Trophoblast cell (in vitro differentiated cells and primary cell): Measurements from ENCODE around the gene HNRNPUL1.
A peak's percentile ranks its signal among the peaks of the same experiment; 100 is the strongest.

ENCODE experiments used
- DNase-seq, 2 donors: peaks; one replicate each; pipeline ENCODE4 v3.0.0-alpha.2; 2016
- H2AFZ ChIP-seq: 2 replicates; pipeline ENCODE4 v1.6.1; 2013; ENCODE audit warnings: low read length, moderate library complexity, mild to moderate bottlenecking; ENCODE audit not compliant: insufficient read depth, poor library complexity
- H2AK5ac ChIP-seq: 2 replicates; pipeline ENCODE4 v1.6.1; 2013; ENCODE audit warnings: mild to moderate bottlenecking, low read length
- H2BK120ac ChIP-seq: 2 replicates; pipeline ENCODE4 v1.6.1; 2013; ENCODE audit warnings: low read length, mild to moderate bottlenecking, moderate library complexity; ENCODE audit not compliant: insufficient read depth, poor library complexity
- H2BK12ac ChIP-seq: 2 replicates; pipeline ENCODE4 v1.6.1; 2013; ENCODE audit warnings: mild to moderate bottlenecking, low read length, moderate library complexity
- H2BK5ac ChIP-seq: 2 replicates; pipeline ENCODE4 v1.6.1; 2013; ENCODE audit warnings: low read length, low read depth, moderate library complexity, mild to moderate bottlenecking; ENCODE audit not compliant: poor library complexity
- H3K14ac ChIP-seq: 2 replicates; pipeline ENCODE4 v1.6.1; 2013; ENCODE audit warnings: mild to moderate bottlenecking, low read length
- H3K18ac ChIP-seq: 2 replicates; pipeline ENCODE4 v1.6.1; 2013; ENCODE audit warnings: mild to moderate bottlenecking, low read length
- H3K23ac ChIP-seq: 2 replicates; pipeline ENCODE4 v1.6.1; 2013; ENCODE audit warnings: low read length
- H3K27ac ChIP-seq: 2 replicates; pipeline ENCODE4 v1.5.1; 2013; ENCODE audit warnings: low read depth, mild to moderate bottlenecking, inconsistent platforms, low read length, moderate library complexity
- H3K27me3 ChIP-seq: 2 replicates; pipeline ENCODE4 v1.6.1; 2013; ENCODE audit warnings: inconsistent platforms, mild to moderate bottlenecking, low read length, moderate library complexity; ENCODE audit not compliant: insufficient read depth
- H3K36me3 ChIP-seq, 2 experiments: 1 replicate in 1 of 2; 2 replicates in 1 of 2; pipeline ENCODE4 v1.6.1; 2013; ENCODE audit warnings: low read length in 2 of 2, mild to moderate bottlenecking in 2 of 2, moderate library complexity in 1 of 2; ENCODE audit not compliant: insufficient read depth in 2 of 2, control insufficient read depth in 1 of 2
- H3K4ac ChIP-seq: 2 replicates; pipeline ENCODE4 v1.6.1; 2013; ENCODE audit warnings: low read depth, mild to moderate bottlenecking, low read length, moderate library complexity
- H3K4me1 ChIP-seq, 2 experiments: 1 replicate in 1 of 2; 2 replicates in 1 of 2; pipeline ENCODE4 v1.6.1; 2013; ENCODE audit warnings: low read length in 2 of 2, mild to moderate bottlenecking in 2 of 2, moderate library complexity in 1 of 2; ENCODE audit not compliant: insufficient read depth in 2 of 2, control insufficient read depth in 1 of 2
- H3K4me2 ChIP-seq: 2 replicates; pipeline ENCODE4 v1.6.1; 2013; ENCODE audit warnings: inconsistent platforms, mild to moderate bottlenecking, low read length, moderate library complexity
- H3K4me3 ChIP-seq: 2 replicates; pipeline ENCODE4 v1.5.1; 2013; ENCODE audit warnings: mild to moderate bottlenecking, low read depth, low read length, inconsistent platforms
- H3K79me1 ChIP-seq: one replicate; pipeline ENCODE4 v1.6.1; 2013; ENCODE audit warnings: low read length
- H3K79me2 ChIP-seq: 2 replicates; pipeline ENCODE4 v1.6.1; 2013; ENCODE audit warnings: low read length, mild to moderate bottlenecking; ENCODE audit not compliant: control insufficient read depth, insufficient read depth, poor library complexity
- H3K9ac ChIP-seq: 2 replicates; pipeline ENCODE4 v1.6.1; 2013; ENCODE audit warnings: mild to moderate bottlenecking, low read length
- H3K9me3 ChIP-seq: 2 replicates; pipeline ENCODE4 v1.6.1; 2013; ENCODE audit warnings: low read depth, mild to moderate bottlenecking, control low read depth, inconsistent platforms, low read length; ENCODE audit not compliant: insufficient read depth
- H4K12ac ChIP-seq: 2 replicates; pipeline ENCODE4 v1.6.1; 2013; ENCODE audit warnings: low read depth, mild to moderate bottlenecking, low read length, moderate library complexity
- H4K8ac ChIP-seq: 2 replicates; pipeline ENCODE4 v1.6.1; 2013; ENCODE audit warnings: low read depth, mild to moderate bottlenecking, low read length, moderate library complexity
- H4K91ac ChIP-seq: one replicate; pipeline ENCODE4 v1.6.1; 2013; ENCODE audit warnings: low read depth, mild to moderate bottlenecking, low read length, moderate library complexity
- WGBS: extraction: QIAGEN DNeasy Blood & Tissue Kit; methylation state at CpG from one replicate; pipeline ENCODE4 v1.1.7; 2013; ENCODE audit warnings: missing lambda C conversion rate; ENCODE audit not compliant: insufficient read length, insufficient coverage; ENCODE audit errors: extremely low coverage; 5-methylcytosine and 5-hydroxymethylcytosine counted together

The HNRNPUL1 gene

DNA sequence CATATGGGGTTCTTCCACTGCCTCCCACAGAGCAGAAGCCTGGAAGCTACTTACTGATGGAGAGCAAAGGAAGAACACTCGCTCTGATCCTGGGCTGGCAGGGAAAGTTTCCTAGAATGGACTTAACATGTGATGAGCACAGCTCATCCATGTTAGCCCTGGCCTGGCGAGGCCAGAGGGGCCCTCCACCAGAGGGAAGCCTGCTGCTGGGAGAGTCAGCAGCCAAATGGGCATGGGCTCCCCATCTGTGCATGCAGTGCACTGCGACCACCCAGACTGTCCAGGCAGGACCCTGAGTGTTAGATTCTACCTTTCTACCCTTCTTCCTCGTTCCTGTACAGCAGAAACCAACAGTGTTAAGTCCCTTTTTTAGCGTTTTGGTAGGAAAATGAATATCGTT lies 8.9 kb downstream of the HNRNPUL1 start:
- no peaks in the 10 kb centered on the region for H3K4me1 ChIP-seq
- no peaks in the 10 kb centered on the region for H3K79me1 ChIP-seq
- no peak overlapping the region for H2AK5ac ChIP-seq
- no CpG with 5 or more reads among the region's 6 CpGs for WGBS
- H4K91ac ChIP-seq = no peak overlapping the region
- H3K4me3 ChIP-seq = no peak overlapping the region
- H3K18ac ChIP-seq = no peak overlapping the region
- no peak overlapping the region for H2AFZ ChIP-seq
- H3K23ac ChIP-seq = no peak overlapping the region
- no peak overlapping the region for H3K14ac ChIP-seq
- H2BK12ac ChIP-seq = no peak overlapping the region
- no peak overlapping the region for H2BK120ac ChIP-seq
- no peak overlapping the region for H4K12ac ChIP-seq
- DNase-seq = no peak
- H3K27me3 ChIP-seq = no peaks in the 10 kb centered on the region
- H3K79me2 ChIP-seq = no peaks in the 10 kb centered on the region
- H3K4ac ChIP-seq = no peak overlapping the region
- no peak overlapping the region for H3K9ac ChIP-seq
- H3K4me2 ChIP-seq = no peak overlapping the region
- no peaks in the 10 kb centered on the region for H3K9me3 ChIP-seq
- no peak overlapping the region for H3K27ac ChIP-seq
- peaks cover 74 to 88% of the 10 kb centered on the region in 2 experiments for H3K36me3 ChIP-seq
- no peak overlapping the region for H2BK5ac ChIP-seq
- H4K8ac ChIP-seq = no peak overlapping the region

DNA sequence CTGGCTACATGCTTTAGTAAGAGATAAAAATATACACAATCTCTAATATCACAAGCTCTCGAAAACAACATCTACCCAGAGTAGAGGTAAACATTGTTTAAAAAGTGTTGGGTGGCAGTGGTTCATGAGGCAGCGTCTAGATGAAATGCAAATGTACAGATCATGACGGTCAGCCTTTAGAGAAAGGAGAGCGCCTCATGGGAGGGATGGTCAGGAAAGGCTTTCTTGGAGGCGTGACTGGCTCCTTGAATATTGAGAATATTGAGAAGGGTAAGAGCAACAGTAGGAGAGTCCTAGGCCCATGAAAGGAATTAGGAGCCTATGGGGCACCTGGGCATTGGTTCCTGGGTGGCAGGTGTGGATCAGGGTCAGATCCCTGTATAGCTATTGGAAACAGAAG lies 10.6 kb downstream of the HNRNPUL1 start:
- Histone ChIP-seq H2BK12ac (no peak overlapping the region), H3K4me2 (no peak overlapping the region), H3K4me3 (no peak overlapping the region), H2BK120ac (no peak overlapping the region), H3K79me2 (no peaks in the 10 kb centered on the region), H3K9me3 (peaks cover 2% of the 10 kb centered on the region), H2AFZ (no peak overlapping the region), H3K9ac (no peak overlapping the region), H2BK5ac (no peak overlapping the region), H3K18ac (no peak overlapping the region), H3K4ac (no peak overlapping the region), H4K8ac (no peak overlapping the region), H3K27ac (no peak overlapping the region), H3K27me3 (no peaks in the 10 kb centered on the region), H3K79me1 (no peaks in the 10 kb centered on the region), H2AK5ac (no peak overlapping the region), H3K4me1 (no peaks in the 10 kb centered on the region), H4K91ac (no peak overlapping the region), H3K14ac (no peak overlapping the region), H3K36me3 (peaks cover 75 to 87% of the 10 kb centered on the region in 2 experiments), H3K23ac (no peak overlapping the region), H4K12ac (no peak overlapping the region)
- no CpG with 5 or more reads among the region's 5 CpGs for WGBS
- DNase-seq = no peak

DNA sequence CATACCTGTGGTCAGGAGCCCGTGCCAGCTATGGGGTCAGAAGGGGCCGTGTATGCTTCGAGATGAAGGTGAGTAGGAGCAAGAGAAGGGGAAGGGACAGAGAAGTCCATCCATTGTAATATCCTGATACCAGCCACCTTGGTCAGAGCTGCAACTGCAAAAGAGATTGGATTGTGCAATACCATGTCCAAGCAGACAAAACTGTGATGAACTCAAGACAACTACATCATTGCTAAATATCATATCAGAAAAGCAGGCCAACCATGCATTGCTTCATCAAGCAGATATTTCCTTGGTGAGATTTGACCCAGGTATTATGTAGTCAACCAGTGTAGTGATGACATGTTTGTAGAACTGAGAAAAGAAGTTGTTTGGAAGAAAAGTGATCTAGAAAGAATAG lies 12.1 kb downstream of the HNRNPUL1 start:
- WGBS = no CpG with 5 or more reads among the region's 3 CpGs

DNA sequence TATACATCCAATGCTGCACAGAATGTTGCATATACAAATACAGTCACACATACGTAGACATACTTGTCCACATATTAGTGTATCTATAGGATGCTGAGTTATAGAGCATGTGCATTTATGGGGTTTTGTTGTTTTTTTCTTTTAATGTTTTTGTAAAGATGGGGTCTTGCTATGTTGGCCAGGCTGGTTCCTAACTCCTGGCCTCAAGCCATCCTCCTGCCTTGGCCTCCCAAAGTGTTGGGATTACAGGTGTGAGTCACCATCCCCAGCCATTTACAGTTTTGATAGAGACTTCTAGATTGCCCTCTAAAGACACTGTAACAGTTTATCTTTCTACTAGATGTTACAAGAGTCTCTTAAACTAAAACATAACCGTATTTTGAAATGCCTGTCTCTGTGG lies 14.3 kb downstream of the HNRNPUL1 start:
- no peak overlapping the region for H3K23ac ChIP-seq

More for the DNA sequence above, 12.1 kb downstream of the HNRNPUL1 start:
- H3K9me3 ChIP-seq = peaks cover 2% of the 10 kb centered on the region
- no peak overlapping the region for H2BK12ac ChIP-seq
- no peak overlapping the region for H3K4me2 ChIP-seq
- no peaks in the 10 kb centered on the region for H3K27me3 ChIP-seq
- no peaks in the 10 kb centered on the region for H3K79me1 ChIP-seq
- no peak overlapping the region for H2BK120ac ChIP-seq
- no peak overlapping the region for H2BK5ac ChIP-seq
- H2AK5ac ChIP-seq = no peak overlapping the region
- no peak overlapping the region for H3K4ac ChIP-seq
- H3K27ac ChIP-seq = no peak overlapping the region
- no peak overlapping the region for H2AFZ ChIP-seq
- no peak overlapping the region for H4K91ac ChIP-seq
- H4K8ac ChIP-seq = no peak overlapping the region
- H3K79me2 ChIP-seq = no peaks in the 10 kb centered on the region
- H3K36me3 ChIP-seq = peaks cover 70 to 86% of the 10 kb centered on the region in 2 experiments
- no peaks in the 10 kb centered on the region for H3K4me1 ChIP-seq
- H3K4me3 ChIP-seq = no peak overlapping the region
- peak in 1 of 2 donors; percentile 6 for DNase-seq
- H3K14ac ChIP-seq = no peak overlapping the region
- no peak overlapping the region for H4K12ac ChIP-seq
- H3K9ac ChIP-seq = no peak overlapping the region
- no peak overlapping the region for H3K23ac ChIP-seq
- H3K18ac ChIP-seq = no peak overlapping the region

More for the DNA sequence above, 14.3 kb downstream of the HNRNPUL1 start:
- H3K4ac ChIP-seq = no peak overlapping the region
- H2AFZ ChIP-seq = no peak overlapping the region
- no peak overlapping the region for H2BK12ac ChIP-seq
- H2AK5ac ChIP-seq = no peak overlapping the region
- H3K4me2 ChIP-seq = no peak overlapping the region
- no peaks in the 10 kb centered on the region for H3K79me1 ChIP-seq
- H4K12ac ChIP-seq = no peak overlapping the region
- no peak overlapping the region for H2BK5ac ChIP-seq
- no peaks in the 10 kb centered on the region for H3K79me2 ChIP-seq
- no peaks in the 10 kb centered on the region for H3K27me3 ChIP-seq
- H3K36me3 ChIP-seq = peaks cover 61 to 79% of the 10 kb centered on the region in 2 experiments
- H4K91ac ChIP-seq = no peak overlapping the region
- no peak overlapping the region for H4K8ac ChIP-seq
- no peak overlapping the region for H3K18ac ChIP-seq
- no peak overlapping the region for H3K27ac ChIP-seq
- no peak overlapping the region for H3K4me3 ChIP-seq
- no peaks in the 10 kb centered on the region for H3K4me1 ChIP-seq
- no peak overlapping the region for H3K9ac ChIP-seq
- no CpG with 5 or more reads among the region's 2 CpGs for WGBS
- H2BK120ac ChIP-seq = no peak overlapping the region
- DNase-seq = no peak
- H3K14ac ChIP-seq = no peak overlapping the region
- peaks cover 2% of the 10 kb centered on the region for H3K9me3 ChIP-seq
